Astrocyte of the spinal cord (primary cell): ENCODE data around the gene DOCK10.
A peak's percentile ranks its signal among the peaks of the same experiment; 100 is the strongest.

Experiments
- DNase-seq: peaks from one replicate; pipeline ENCODE4 v3.0.0; 2011; ENCODE audit warnings: low read depth, low spot score
- H3K4me3 ChIP-seq: 2 replicates; pipeline ENCODE4 v1.5.1; 2011; ENCODE audit warnings: low read depth, mild to moderate bottlenecking, low read length, moderate library complexity
- CTCF ChIP-seq: IDR thresholded peaks from 2 replicates; pipeline ENCODE4 v1.5.1; 2012; ENCODE audit warnings: low read depth, mild to moderate bottlenecking, low read length, inconsistent platforms
- in situ Hi-C: cut with HindIII; loops from 2 replicates; pipeline ENCODE4 v1.10.0; 2017; ENCODE audit warnings: low sequenced_read_pairs

The DOCK10 gene

GRCh38 chr2:224764565-224765236 lies 277.6 kb downstream of the DOCK10 start:
- no peak for TF ChIP-seq CTCF
- in situ Hi-C loops, result no loop called here

GRCh38 chr2:224757934-224758548 lies 284.2 kb downstream of the DOCK10 start:
- no peak for TF ChIP-seq CTCF
- in situ Hi-C loops, result no loop called here
- H3K4me3 ChIP-seq, result no peak overlapping the region
- DNase-seq, result no peak

More at GRCh38 chr2:224764565-224765236, 277.6 kb downstream of the DOCK10 start:
- DNase-seq, result no peak
- H3K4me3 ChIP-seq, result no peak overlapping the region

- in situ Hi-C loops, result no loop called here
- H3K4me3 ChIP-seq, result no peak overlapping the region
- no peak for TF ChIP-seq CTCF
- DNase-seq, result peak; percentile 7
Observed at GRCh38 chr2:224753743-224754540, 288.3 kb downstream of the DOCK10 start.

- DNase-seq, result no peak
- in situ Hi-C loops, result no loop called here
- no peak for TF ChIP-seq CTCF
- no peak overlapping the region for H3K4me3 ChIP-seq
Observed at GRCh38 chr2:224751996-224752698, 290.1 kb downstream of the DOCK10 start.

GRCh38 chr2:224749136-224749535 lies 293.1 kb downstream of the DOCK10 start:
- TF ChIP-seq CTCF, result no peak
- H3K4me3 ChIP-seq, result no peak overlapping the region
- DNase-seq, result no peak
- in situ Hi-C loops, result no loop called here

- no peak for TF ChIP-seq CTCF
- H3K4me3 ChIP-seq, result no peak overlapping the region
- in situ Hi-C loops, result no loop called here
- DNase-seq, result no peak
Observed at GRCh38 chr2:224747765-224748164, 294.5 kb downstream of the DOCK10 start.
